MCF 10A (cell line): Measurements from ENCODE around the gene MOK. TPM values are rescaled to one million over a fixed set of nuclear protein-coding genes. Genes with fewer than 3 reads are reported as not detected.

Source experiments
- BruUV-seq: library from RNA; stranded (reverse); fragments of 400-500 nt; replicated peaks from 2 replicates; lab custom pipeline; 2021; lab: Mats Ljungman, UMichigan
- CTCF ChIA-PET: fragments of 300-600 bp; sonication (Branson Sonifier 250); formaldehyde crosslinking; extraction: SDS; loops from one replicate; lab custom pipeline; 2021; ENCODE audit warnings: antibody characterized with exemption, inconsistent platforms; lab: Yijun Ruan, JAX
- POLR2A ChIA-PET: fragments of 300-600, 350-650 bp; sonication (Branson Sonifier 250); formaldehyde crosslinking; extraction: SDS; loops from one replicate; lab custom pipeline; 2020; ENCODE audit warnings: antibody characterized with exemption, inconsistent platforms; lab: Yijun Ruan, JAX
- DNase-seq: peaks from one replicate; pipeline ENCODE4 v3.0.0-alpha.2; 2018; ENCODE audit not compliant: unreplicated experiment
- H3K27ac Mint-ChIP-seq: one replicate; pipeline ENCODE4 v1.8.0; 2022; ENCODE audit warnings: mild to moderate bottlenecking, low read depth, mixed read lengths; ENCODE audit not compliant: unreplicated experiment
- H3K27me3 Mint-ChIP-seq: one replicate; pipeline ENCODE4 v1.8.0; 2022; ENCODE audit warnings: mixed read lengths; ENCODE audit not compliant: insufficient read depth, unreplicated experiment
- H3K36me3 Mint-ChIP-seq: one replicate; pipeline ENCODE4 v1.8.0; 2022; ENCODE audit warnings: mild to moderate bottlenecking, moderate library complexity, mixed read lengths; ENCODE audit not compliant: insufficient read depth, unreplicated experiment
- H3K4me1 Mint-ChIP-seq: one replicate; pipeline ENCODE4 v1.8.0; 2022; ENCODE audit warnings: mixed read lengths; ENCODE audit not compliant: insufficient read depth, unreplicated experiment
- H3K4me3 Mint-ChIP-seq: one replicate; pipeline ENCODE4 v1.8.0; 2022; ENCODE audit warnings: mild to moderate bottlenecking, moderate library complexity, mixed read lengths; ENCODE audit not compliant: unreplicated experiment
- H3K9me3 Mint-ChIP-seq: one replicate; pipeline ENCODE4 v1.8.0; 2022; ENCODE audit warnings: mixed read lengths; ENCODE audit not compliant: unreplicated experiment
- intact Hi-C: fragments of 100-400 bp; cut with micrococcal nuclease; formaldehyde crosslinking; loops from 2 replicates; pipeline ENCODE4 v1.14.1; 2022
- total RNA-seq: library from RNA; stranded (reverse); gene quantifications from 2 replicates; pipeline ENCODE4 v1.2.3, GENCODE V29; 2022
- TF ChIP-seq, protein P1 (sequence below): fragments of 200-600 bp; IDR thresholded peaks from one replicate; pipeline ENCODE4 v1.8.0; 2022; ENCODE audit warnings: antibody characterized with exemption, mild to moderate bottlenecking; ENCODE audit not compliant: unreplicated experiment

MOK gene
- total RNA-seq, 1 experiment from 2014 or later = 98.9 TPM

DNA sequence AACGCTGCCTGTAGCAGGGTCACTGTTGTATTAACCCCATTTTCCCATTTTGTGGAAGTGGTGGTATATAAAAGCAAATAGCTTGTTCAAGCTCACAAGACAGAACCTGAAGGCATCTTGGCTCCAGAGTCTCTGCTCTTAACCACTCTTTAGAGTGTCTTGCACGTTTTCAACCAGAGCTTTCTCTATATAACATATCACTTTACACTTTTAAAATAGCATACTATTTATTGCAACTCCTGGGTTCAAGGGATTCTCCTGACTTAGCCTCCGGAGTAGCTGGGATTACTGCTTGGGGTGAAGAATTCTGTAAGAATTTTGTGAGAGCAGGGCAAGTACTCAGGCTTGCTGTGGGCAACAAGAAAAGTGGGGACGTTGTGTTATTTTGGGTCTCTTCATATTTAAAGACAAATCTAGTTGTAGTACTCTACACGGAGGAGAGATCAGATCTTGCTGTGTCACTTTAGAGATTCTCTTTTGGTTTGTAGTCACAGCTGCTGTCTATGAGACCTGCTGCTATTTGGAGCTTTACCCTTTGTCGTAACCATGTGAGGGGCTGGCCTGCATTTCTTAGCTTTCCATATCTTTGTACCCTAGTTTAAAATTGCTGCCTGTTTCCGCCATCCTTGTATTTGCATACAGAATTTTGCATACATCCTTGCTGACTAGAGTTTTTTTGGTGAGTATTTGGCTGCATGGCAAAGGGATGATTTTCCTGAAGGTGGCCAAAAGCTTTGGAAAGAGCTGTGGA, 124.5 kb downstream of the MOK start:
- Mint-ChIP-seq H3K4me3 (no peak overlapping the region), H3K36me3 (peaks cover 5% of the 10 kb centered on the region), H3K9me3 (no peaks in the 10 kb centered on the region), H3K4me1 (peaks cover 9% of the 10 kb centered on the region), H3K27ac (no peak overlapping the region), H3K27me3 (no peaks in the 10 kb centered on the region)
- POLR2A ChIA-PET = interaction anchor here (0.6 to 1.6 kb wide), 5 partner anchors 10 to 373 kb away, joined by 3 to 4 read pairs (median 3); no protein-coding TSS in a partner anchor
- BruUV-seq = no TSS peak
- TF ChIP-seq, protein P1, sequence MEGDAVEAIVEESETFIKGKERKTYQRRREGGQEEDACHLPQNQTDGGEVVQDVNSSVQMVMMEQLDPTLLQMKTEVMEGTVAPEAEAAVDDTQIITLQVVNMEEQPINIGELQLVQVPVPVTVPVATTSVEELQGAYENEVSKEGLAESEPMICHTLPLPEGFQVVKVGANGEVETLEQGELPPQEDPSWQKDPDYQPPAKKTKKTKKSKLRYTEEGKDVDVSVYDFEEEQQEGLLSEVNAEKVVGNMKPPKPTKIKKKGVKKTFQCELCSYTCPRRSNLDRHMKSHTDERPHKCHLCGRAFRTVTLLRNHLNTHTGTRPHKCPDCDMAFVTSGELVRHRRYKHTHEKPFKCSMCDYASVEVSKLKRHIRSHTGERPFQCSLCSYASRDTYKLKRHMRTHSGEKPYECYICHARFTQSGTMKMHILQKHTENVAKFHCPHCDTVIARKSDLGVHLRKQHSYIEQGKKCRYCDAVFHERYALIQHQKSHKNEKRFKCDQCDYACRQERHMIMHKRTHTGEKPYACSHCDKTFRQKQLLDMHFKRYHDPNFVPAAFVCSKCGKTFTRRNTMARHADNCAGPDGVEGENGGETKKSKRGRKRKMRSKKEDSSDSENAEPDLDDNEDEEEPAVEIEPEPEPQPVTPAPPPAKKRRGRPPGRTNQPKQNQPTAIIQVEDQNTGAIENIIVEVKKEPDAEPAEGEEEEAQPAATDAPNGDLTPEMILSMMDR = no peak
- CTCF ChIA-PET = interaction anchor here (0.6 to 1.2 kb wide), 3 partner anchors 34 to 83 kb away, joined by 4 to 5 read pairs (median 5); no protein-coding TSS in a partner anchor
- no peak for DNase-seq
- intact Hi-C loops = no loop called here

Other genes with a start within 250 kb of the MOK start
- 277 and 296 TPM in 2 replicates for gene HSP90AA1, start 218.1 kb downstream of the MOK start, total RNA-seq
- gene WDR20, start 165.3 kb downstream of the MOK start, total RNA-seq = 23.8 and 24.8 TPM in 2 replicates
- 20.3 and 23.0 TPM in 2 replicates for gene ZNF839, start 14.6 kb upstream of the MOK start, total RNA-seq
- gene CINP, start 57.7 kb upstream of the MOK start, total RNA-seq = 36.6 and 51.1 TPM in 2 replicates
- gene TECPR2, start 57.8 kb upstream of the MOK start, total RNA-seq = 18.2 and 18.4 TPM in 2 replicates
- gene ANKRD9, start 204.6 kb upstream of the MOK start, total RNA-seq = 8.4 and 10.2 TPM in 2 replicates